ENCODE data around the gene TMEM240. TPM values are rescaled to one million over a fixed set of nuclear protein-coding genes. Genes with fewer than 3 reads are reported as not detected.

Gene TMEM240
- total RNA-seq, 4 donors from 2014 or later = 1.2 to 4.5 (median 1.3) TPM

- TF ChIP-seq POLR2A (IDR thresholded peaks at IDR 0.05) = no peak
- no peak for TF ChIP-seq CTCF (IDR thresholded peaks at IDR 0.05)
- Histone ChIP-seq H3K27ac (peak overlapping the region in 1 of 3 donors; percentile 10), H3K9me3 (no peaks in the 10 kb centered on the region), H3K36me3 (no peaks in the 10 kb centered on the region), H3K4me1 (peaks cover 26 to 37% of the 10 kb centered on the region in 2 donors), H3K4me3 (replicated peaks in 1 of 3) (no peak overlapping the region), H3K27me3 (no peaks in the 10 kb centered on the region)
- DNase-seq = no peak
- intact Hi-C loops (cut with DNase I) = no loop called here
- WGBS, 2 donors = 60 to 77% methylated on average over 4 of the region's 10 CpGs
These were observed 11.8 kb upstream of the TMEM240 start for GRCh38 chr1:1552263-1552639.

- Histone ChIP-seq H3K36me3 (no peaks in the 10 kb centered on the region), H3K4me3 (replicated peaks in 1 of 3) (no peak overlapping the region), H3K27me3 (no peaks in the 10 kb centered on the region), H3K9me3 (no peaks in the 10 kb centered on the region), H3K4me1 (peaks cover 20 to 32% of the 10 kb centered on the region in 2 donors), H3K27ac (peak overlapping the region in 1 of 3 donors; percentile 10)
- DNase-seq = no peak
- intact Hi-C loops (cut with DNase I) = no loop called here
- WGBS, 2 donors = 88 to 90% methylated on average over 18 to 33 of the region's 33 CpGs
- TF ChIP-seq POLR2A (IDR thresholded peaks at IDR 0.05) = no peak
- no peak for TF ChIP-seq CTCF (IDR thresholded peaks at IDR 0.05)
These were observed 11.3 kb upstream of the TMEM240 start for GRCh38 chr1:1551524-1552262.

DNA sequence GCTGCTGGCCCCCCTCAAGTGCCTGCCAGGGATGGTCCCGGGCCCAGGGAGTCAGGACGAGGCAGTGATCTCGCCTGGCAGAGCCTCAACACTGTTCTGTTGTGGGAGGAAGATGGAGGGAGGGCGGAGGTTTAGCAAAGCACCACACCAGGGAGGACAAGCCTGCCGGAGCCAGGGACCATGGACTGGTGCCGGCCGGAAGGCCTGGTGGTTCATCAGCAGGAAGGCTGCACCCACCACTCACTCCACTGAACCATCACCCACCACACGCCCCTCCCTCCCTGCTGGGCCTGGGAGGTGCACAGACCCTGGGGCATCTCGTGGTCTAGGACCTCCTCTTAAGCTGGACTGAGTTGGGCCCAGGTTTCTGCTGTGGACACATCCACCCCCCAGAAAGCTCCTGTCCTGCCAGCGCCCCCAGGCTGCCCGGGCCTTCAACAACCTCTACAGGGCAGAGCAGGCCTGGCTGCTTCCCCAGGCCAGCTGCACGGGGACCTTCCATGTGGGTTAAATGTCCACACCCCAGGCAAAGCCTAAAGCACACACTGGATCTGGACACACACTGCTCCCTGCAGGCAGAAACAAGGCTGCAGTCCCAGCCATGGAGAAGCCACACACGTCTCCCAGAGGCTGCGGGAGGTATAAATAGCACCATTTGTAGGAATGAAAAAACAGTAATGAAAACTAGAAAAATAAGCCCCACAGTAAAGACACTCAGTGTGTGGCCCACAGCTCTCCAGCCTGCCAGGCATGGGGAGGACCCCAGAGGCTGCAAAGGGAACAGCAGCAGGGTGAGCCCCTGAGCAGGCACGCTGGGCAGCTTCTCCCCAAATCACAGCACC, 10.4 kb upstream of the TMEM240 start:
- TF ChIP-seq POLR2A (IDR thresholded peaks at IDR 0.05) (no peak), CTCF (IDR thresholded peaks at IDR 0.05) (peak in 3 of 6 experiments; percentile 4 to 31 (median 27))
- Histone ChIP-seq H3K4me1 (peaks cover 15 to 27% of the 10 kb centered on the region in 2 donors), H3K36me3 (no peaks in the 10 kb centered on the region), H3K27me3 (no peaks in the 10 kb centered on the region), H3K27ac (no peak overlapping the region), H3K9me3 (no peaks in the 10 kb centered on the region), H3K4me3 (replicated peaks in 1 of 3) (no peak overlapping the region)
- DNase-seq = peak in 1 of 2 donors; percentile 20
- 68 to 79% methylated on average over 9 of the region's 15 CpGs for WGBS, 2 donors
- intact Hi-C loops (cut with DNase I) = no loop called here

DNA sequence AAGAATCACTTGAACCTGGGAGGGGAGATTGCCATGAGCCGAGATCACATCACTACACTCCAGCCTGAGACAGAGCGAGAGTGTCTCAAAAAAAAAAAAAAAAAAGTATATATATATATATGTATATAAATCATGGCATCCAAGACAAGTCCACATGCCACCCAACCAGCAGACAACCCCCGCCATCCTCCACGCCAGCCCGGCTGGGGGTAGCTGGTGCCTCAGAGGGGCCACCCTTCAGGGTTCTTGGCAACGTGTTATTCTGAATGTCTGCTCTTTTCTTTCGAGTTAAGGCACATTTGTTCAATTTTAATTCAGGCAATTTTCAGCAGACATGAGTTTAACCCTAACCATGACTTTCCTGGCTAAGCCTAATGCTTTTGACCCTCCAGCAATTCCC, 9.7 kb upstream of the TMEM240 start:
- no peak for DNase-seq
- intact Hi-C loops (cut with DNase I) = no loop called here
- H3K9me3 ChIP-seq = no peaks in the 10 kb centered on the region
- H3K4me3 ChIP-seq (replicated peaks in 1 of 3) = no peak overlapping the region
- H3K36me3 ChIP-seq = no peaks in the 10 kb centered on the region
- peaks cover 15 to 26% of the 10 kb centered on the region in 2 donors for H3K4me1 ChIP-seq
- WGBS, 2 donors = 79 to 80% methylated on average over 7 of the region's 7 CpGs
- H3K27me3 ChIP-seq = no peaks in the 10 kb centered on the region
- H3K27ac ChIP-seq = no peak overlapping the region
- TF ChIP-seq POLR2A (IDR thresholded peaks at IDR 0.05) = no peak
- TF ChIP-seq CTCF (IDR thresholded peaks at IDR 0.05) = no peak

GRCh38 chr1:1548591-1548990, 8.2 kb upstream of the TMEM240 start:
- Histone ChIP-seq H3K27ac (no peak overlapping the region), H3K4me1 (peaks cover 12 to 28% of the 10 kb centered on the region in 2 donors), H3K36me3 (no peaks in the 10 kb centered on the region), H3K4me3 (replicated peaks in 1 of 3) (no peak overlapping the region), H3K9me3 (no peaks in the 10 kb centered on the region), H3K27me3 (no peaks in the 10 kb centered on the region)
- intact Hi-C loops (cut with DNase I) = no loop called here
- 86 to 90% methylated on average over 11 to 13 of the region's 14 CpGs for WGBS, 2 donors
- DNase-seq = no peak
- TF ChIP-seq CTCF (IDR thresholded peaks at IDR 0.05) (no peak), POLR2A (IDR thresholded peaks at IDR 0.05) (no peak)

Measured in thyroid gland (tissue), 4 donors.